ENCODE measurements around the gene IP6K1. TPM values are rescaled to one million over a fixed set of nuclear protein-coding genes. Genes with fewer than 3 reads are reported as not detected.

IP6K1 gene
- total RNA-seq, 4 donors from 2014 or later, result 13.5 to 22.2 (median 19.5) TPM

- H3K9me3 ChIP-seq, result no peaks in the 10 kb centered on the region
- peaks cover under 1 to 3% of the 10 kb centered on the region in 2 donors for H3K4me1 ChIP-seq
- ATAC-seq, result no peak
- H3K36me3 ChIP-seq, result no peaks in the 10 kb centered on the region
- H3K27ac ChIP-seq, result no peak overlapping the region
- no peaks in the 10 kb centered on the region for H3K27me3 ChIP-seq
- H3K4me3 ChIP-seq, result no peak overlapping the region
- DNase-seq, result no peak
- in situ Hi-C loops (cut with MboI; ENCODE audit: low sequenced_read_pairs in 4 of 4), result no loop called here
- intact Hi-C loops (cut with DNase I; ENCODE audit: low total_unique reads), result no loop called here
- TF ChIP-seq CTCF (IDR thresholded peaks at IDR 0.05 in 4 of 5, conservative IDR thresholded peaks at IDR 0.05 in 1 of 5), result no peak
- TF ChIP-seq POLR2A (IDR thresholded peaks at IDR 0.05), result no peak
These were observed 16.4 kb downstream of the IP6K1 start for GRCh38 chr3:49769926-49770325.

GRCh38 chr3:49769286-49769915, 16.9 kb downstream of the IP6K1 start:
- ATAC-seq, result no peak
- Histone ChIP-seq H3K9me3 (no peaks in the 10 kb centered on the region), H3K36me3 (no peaks in the 10 kb centered on the region), H3K4me3 (no peak overlapping the region), H3K27me3 (no peaks in the 10 kb centered on the region), H3K27ac (no peak overlapping the region), H3K4me1 (peaks cover 0 to 3% of the 10 kb centered on the region in 2 donors)
- in situ Hi-C loops (cut with MboI; ENCODE audit: low sequenced_read_pairs in 4 of 4), result no loop called here
- DNase-seq, result no peak
- TF ChIP-seq CTCF (IDR thresholded peaks at IDR 0.05 in 4 of 5, conservative IDR thresholded peaks at IDR 0.05 in 1 of 5) (no peak), POLR2A (IDR thresholded peaks at IDR 0.05) (no peak)
- intact Hi-C loops (cut with DNase I; ENCODE audit: low total_unique reads), result no loop called here

- H3K36me3 ChIP-seq, result no peaks in the 10 kb centered on the region
- no peaks in the 10 kb centered on the region for H3K27me3 ChIP-seq
- ATAC-seq, result no peak
- no peak for TF ChIP-seq CTCF (IDR thresholded peaks at IDR 0.05 in 4 of 5, conservative IDR thresholded peaks at IDR 0.05 in 1 of 5)
- TF ChIP-seq POLR2A (IDR thresholded peaks at IDR 0.05), result no peak
- in situ Hi-C loops (cut with MboI; ENCODE audit: low sequenced_read_pairs in 4 of 4) (no loop called here), intact Hi-C loops (cut with DNase I; ENCODE audit: low total_unique reads) (no loop called here)
- H3K4me1 ChIP-seq, result peaks cover 1 to 8% of the 10 kb centered on the region in 2 donors
- DNase-seq, result no peak
- no peak overlapping the region for H3K4me3 ChIP-seq
- no peaks in the 10 kb centered on the region for H3K9me3 ChIP-seq
- H3K27ac ChIP-seq, result no peak overlapping the region
These were observed 22.4 kb downstream of the IP6K1 start for GRCh38 chr3:49763981-49764380.

- Histone ChIP-seq H3K9me3 (no peaks in the 10 kb centered on the region), H3K4me1 (peaks cover 23 to 29% of the 10 kb centered on the region in 2 donors), H3K4me3 (no peak overlapping the region), H3K36me3 (no peaks in the 10 kb centered on the region), H3K27ac (no peak overlapping the region), H3K27me3 (no peaks in the 10 kb centered on the region)
- no peak for TF ChIP-seq POLR2A (IDR thresholded peaks at IDR 0.05)
- no peak for TF ChIP-seq CTCF (IDR thresholded peaks at IDR 0.05 in 4 of 5, conservative IDR thresholded peaks at IDR 0.05 in 1 of 5)
- ATAC-seq, result peak in 1 of 2 donors; percentile 48
- no peak for DNase-seq
- intact Hi-C loops (cut with DNase I; ENCODE audit: low total_unique reads) (no loop called here), in situ Hi-C loops (cut with MboI; ENCODE audit: low sequenced_read_pairs in 4 of 4) (no loop called here)
These were observed 24.7 kb downstream of the IP6K1 start for GRCh38 chr3:49761661-49762060.

- no peak overlapping the region for H3K4me3 ChIP-seq
- H3K27me3 ChIP-seq, result no peaks in the 10 kb centered on the region
- peaks cover 41 to 47% of the 10 kb centered on the region in 2 donors for H3K4me1 ChIP-seq
- intact Hi-C loops (cut with DNase I; ENCODE audit: low total_unique reads) (no loop called here), in situ Hi-C loops (cut with MboI; ENCODE audit: low sequenced_read_pairs in 4 of 4) (no loop called here)
- TF ChIP-seq POLR2A (IDR thresholded peaks at IDR 0.05) (no peak), CTCF (IDR thresholded peaks at IDR 0.05 in 4 of 5, conservative IDR thresholded peaks at IDR 0.05 in 1 of 5) (no peak)
- no peaks in the 10 kb centered on the region for H3K36me3 ChIP-seq
- DNase-seq (no peak), ATAC-seq (no peak)
- no peaks in the 10 kb centered on the region for H3K9me3 ChIP-seq
- peak overlapping the region in 1 of 4 donors; percentile 66 for H3K27ac ChIP-seq
These were observed 27.1 kb downstream of the IP6K1 start for GRCh38 chr3:49759226-49759625.

Measured in gastrocnemius medialis (tissue), 4 donors.